Measurements from ENCODE around the gene LAMC1.

Gene LAMC1

GRCh38 chr1:183090391-183091006, 67.3 kb downstream of the LAMC1 start:
- 97% methylated on average over 4 of the region's 5 CpGs for WGBS (ENCODE audit: insufficient coverage)
- ChIA-PET POLR2A (no interaction called here), CTCF (interaction anchor here (0.7 to 2.2 kb wide), 2 partner anchors 11 to 70 kb away, joined by 3 to 7 read pairs; no protein-coding TSS in a partner anchor)
- Histone ChIP-seq H3K27ac (ENCODE audit: insufficient read depth in 1 of 2, low read depth in 1 of 2, low read length in 2 of 2, poor library complexity in 1 of 2, severe bottlenecking in 2 of 2) (no peak overlapping the region), H3K9me3 (ENCODE audit: control extremely low read depth in 1 of 5, control insufficient read depth in 4 of 5, insufficient read depth in 2 of 5, low read depth in 1 of 5, low read length in 4 of 5) (no peaks in the 10 kb centered on the region), H3K36me3 (ENCODE audit: control insufficient read depth in 4 of 4, insufficient read depth in 4 of 4, low read length in 3 of 4) (no peaks in the 10 kb centered on the region), H3K4me3 (ENCODE audit: control insufficient read depth in 1 of 7, extremely low read depth in 1 of 7, insufficient read depth in 4 of 7, low read depth in 2 of 7, low read length in 6 of 7) (no peak overlapping the region), H3K27me3 (replicated peaks in 2 of 5; ENCODE audit: control insufficient read depth in 4 of 5, insufficient read depth in 5 of 5, low read length in 4 of 5) (no peaks in the 10 kb centered on the region), H3K4me1 (ENCODE audit: control extremely low read depth in 1 of 4, control insufficient read depth in 4 of 4, insufficient read depth in 4 of 4, low read length in 3 of 4) (peaks cover 0 to 3% (median 0%) of the 10 kb centered on the region in 4 experiments)
- no peak for DNase-seq

GRCh38 chr1:183091181-183091580, 68.0 kb downstream of the LAMC1 start:
- POLR2A ChIA-PET, result no interaction called here
- no peaks in the 10 kb centered on the region for H3K9me3 ChIP-seq (ENCODE audit: control extremely low read depth in 1 of 5, control insufficient read depth in 4 of 5, insufficient read depth in 2 of 5, low read depth in 1 of 5, low read length in 4 of 5)
- CTCF ChIA-PET, result interaction anchor here (2.2 kb wide), 1 partner anchor 12 kb away, joined by 7 read pairs; no protein-coding TSS in a partner anchor
- H3K27me3 ChIP-seq (replicated peaks in 2 of 5; ENCODE audit: control insufficient read depth in 4 of 5, insufficient read depth in 5 of 5, low read length in 4 of 5), result no peaks in the 10 kb centered on the region
- peaks cover 0 to 3% (median 0%) of the 10 kb centered on the region in 4 experiments for H3K4me1 ChIP-seq (ENCODE audit: control extremely low read depth in 1 of 4, control insufficient read depth in 4 of 4, insufficient read depth in 4 of 4, low read length in 3 of 4)
- no peaks in the 10 kb centered on the region for H3K36me3 ChIP-seq (ENCODE audit: control insufficient read depth in 4 of 4, insufficient read depth in 4 of 4, low read length in 3 of 4)
- DNase-seq, result no peak
- no peak overlapping the region for H3K4me3 ChIP-seq (ENCODE audit: control insufficient read depth in 1 of 7, extremely low read depth in 1 of 7, insufficient read depth in 4 of 7, low read depth in 2 of 7, low read length in 6 of 7)
- no peak overlapping the region for H3K27ac ChIP-seq (ENCODE audit: insufficient read depth in 1 of 2, low read depth in 1 of 2, low read length in 2 of 2, poor library complexity in 1 of 2, severe bottlenecking in 2 of 2)
- WGBS (ENCODE audit: insufficient coverage), result no CpG with 5 or more reads among the region's 2 CpGs

DNA sequence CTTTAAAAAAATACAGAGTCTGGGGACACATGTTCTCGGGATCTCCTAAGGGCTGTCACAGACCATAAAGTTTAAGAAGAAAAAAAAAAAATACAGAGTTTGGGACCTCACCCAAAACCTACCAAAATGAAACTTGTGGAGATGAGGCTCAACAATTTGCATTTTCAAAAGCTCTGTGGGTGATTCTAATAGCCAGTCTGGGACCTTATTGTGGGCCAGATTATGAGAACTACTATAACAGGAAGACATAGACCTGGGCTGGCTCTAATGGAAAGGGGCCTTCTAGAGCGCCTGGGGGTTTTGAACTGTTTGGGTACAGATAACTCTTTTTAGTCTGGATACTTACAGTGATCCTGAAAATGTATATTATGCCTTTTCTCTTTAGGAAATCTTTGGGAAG, 69.1 kb downstream of the LAMC1 start:
- ChIA-PET POLR2A (no interaction called here), CTCF (no interaction called here)
- Histone ChIP-seq H3K9me3 (ENCODE audit: control extremely low read depth in 1 of 5, control insufficient read depth in 4 of 5, insufficient read depth in 2 of 5, low read depth in 1 of 5, low read length in 4 of 5) (no peaks in the 10 kb centered on the region), H3K27ac (ENCODE audit: insufficient read depth in 1 of 2, low read depth in 1 of 2, low read length in 2 of 2, poor library complexity in 1 of 2, severe bottlenecking in 2 of 2) (no peak overlapping the region), H3K4me1 (ENCODE audit: control extremely low read depth in 1 of 4, control insufficient read depth in 4 of 4, insufficient read depth in 4 of 4, low read length in 3 of 4) (peaks cover 0 to 3% (median 0%) of the 10 kb centered on the region in 4 experiments), H3K27me3 (replicated peaks in 2 of 5; ENCODE audit: control insufficient read depth in 4 of 5, insufficient read depth in 5 of 5, low read length in 4 of 5) (no peaks in the 10 kb centered on the region), H3K36me3 (ENCODE audit: control insufficient read depth in 4 of 4, insufficient read depth in 4 of 4, low read length in 3 of 4) (no peaks in the 10 kb centered on the region), H3K4me3 (ENCODE audit: control insufficient read depth in 1 of 7, extremely low read depth in 1 of 7, insufficient read depth in 4 of 7, low read depth in 2 of 7, low read length in 6 of 7) (no peak overlapping the region)
- 100% methylated on average over 2 of the region's 2 CpGs for WGBS (ENCODE audit: insufficient coverage)
- DNase-seq, result no peak

DNA sequence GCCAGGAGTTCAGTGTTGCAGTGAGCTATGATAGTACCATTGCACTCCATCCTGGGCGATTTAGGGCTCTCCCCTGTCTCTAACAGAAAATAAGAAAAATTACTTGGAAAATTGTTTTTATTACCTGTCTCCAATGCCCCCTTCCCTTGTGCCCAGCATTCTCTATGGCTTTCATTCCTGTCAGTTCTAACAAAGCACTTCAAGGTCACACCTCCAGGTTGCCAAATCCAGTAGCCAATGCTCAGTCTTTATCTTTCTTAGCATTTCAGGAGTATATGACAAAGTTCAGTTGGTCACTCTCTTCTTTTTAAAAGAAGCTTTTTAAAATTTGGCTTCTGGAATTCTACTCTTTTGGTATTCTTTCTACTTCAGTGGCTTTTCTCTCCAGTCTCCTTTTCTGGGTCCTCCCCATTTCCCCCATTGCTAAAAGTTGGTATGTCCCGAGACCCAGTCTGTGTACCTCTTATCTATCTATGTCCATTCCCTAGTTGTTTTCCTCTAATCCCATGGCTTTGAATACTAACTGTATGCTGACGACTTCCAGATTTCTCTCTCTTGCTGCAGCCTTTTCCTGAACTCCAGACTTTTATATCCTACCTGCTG, 69.9 kb downstream of the LAMC1 start:
- Histone ChIP-seq H3K9me3 (ENCODE audit: control extremely low read depth in 1 of 5, control insufficient read depth in 4 of 5, insufficient read depth in 2 of 5, low read depth in 1 of 5, low read length in 4 of 5) (no peaks in the 10 kb centered on the region), H3K4me3 (ENCODE audit: control insufficient read depth in 1 of 7, extremely low read depth in 1 of 7, insufficient read depth in 4 of 7, low read depth in 2 of 7, low read length in 6 of 7) (no peak overlapping the region), H3K4me1 (ENCODE audit: control extremely low read depth in 1 of 4, control insufficient read depth in 4 of 4, insufficient read depth in 4 of 4, low read length in 3 of 4) (peaks cover 0 to 3% (median 0%) of the 10 kb centered on the region in 4 experiments), H3K27ac (ENCODE audit: insufficient read depth in 1 of 2, low read depth in 1 of 2, low read length in 2 of 2, poor library complexity in 1 of 2, severe bottlenecking in 2 of 2) (no peak overlapping the region), H3K36me3 (ENCODE audit: control insufficient read depth in 4 of 4, insufficient read depth in 4 of 4, low read length in 3 of 4) (no peaks in the 10 kb centered on the region), H3K27me3 (replicated peaks in 2 of 5; ENCODE audit: control insufficient read depth in 4 of 5, insufficient read depth in 5 of 5, low read length in 4 of 5) (no peaks in the 10 kb centered on the region)
- no peak for DNase-seq
- ChIA-PET POLR2A (no interaction called here), CTCF (no interaction called here)
- 100% methylated on average over 2 of the region's 3 CpGs for WGBS (ENCODE audit: insufficient coverage)

- Histone ChIP-seq H3K4me1 (ENCODE audit: control extremely low read depth in 1 of 4, control insufficient read depth in 4 of 4, insufficient read depth in 4 of 4, low read length in 3 of 4) (peaks cover 0 to 3% (median 0%) of the 10 kb centered on the region in 4 experiments), H3K4me3 (ENCODE audit: control insufficient read depth in 1 of 7, extremely low read depth in 1 of 7, insufficient read depth in 4 of 7, low read depth in 2 of 7, low read length in 6 of 7) (no peak overlapping the region), H3K27me3 (replicated peaks in 2 of 5; ENCODE audit: control insufficient read depth in 4 of 5, insufficient read depth in 5 of 5, low read length in 4 of 5) (no peaks in the 10 kb centered on the region), H3K36me3 (ENCODE audit: control insufficient read depth in 4 of 4, insufficient read depth in 4 of 4, low read length in 3 of 4) (no peaks in the 10 kb centered on the region), H3K9me3 (ENCODE audit: control extremely low read depth in 1 of 5, control insufficient read depth in 4 of 5, insufficient read depth in 2 of 5, low read depth in 1 of 5, low read length in 4 of 5) (no peaks in the 10 kb centered on the region), H3K27ac (ENCODE audit: insufficient read depth in 1 of 2, low read depth in 1 of 2, low read length in 2 of 2, poor library complexity in 1 of 2, severe bottlenecking in 2 of 2) (no peak overlapping the region)
- POLR2A ChIA-PET, result no interaction called here
- WGBS (ENCODE audit: insufficient coverage), result 100% methylated on average over 1 of the region's 1 CpG
- no peak for DNase-seq
- CTCF ChIA-PET, result no interaction called here
These were observed 70.6 kb downstream of the LAMC1 start for GRCh38 chr1:183093786-183094298.

- Histone ChIP-seq H3K9me3 (ENCODE audit: control extremely low read depth in 1 of 5, control insufficient read depth in 4 of 5, insufficient read depth in 2 of 5, low read depth in 1 of 5, low read length in 4 of 5) (no peaks in the 10 kb centered on the region), H3K27ac (ENCODE audit: insufficient read depth in 1 of 2, low read depth in 1 of 2, low read length in 2 of 2, poor library complexity in 1 of 2, severe bottlenecking in 2 of 2) (no peak overlapping the region), H3K4me3 (ENCODE audit: control insufficient read depth in 1 of 7, extremely low read depth in 1 of 7, insufficient read depth in 4 of 7, low read depth in 2 of 7, low read length in 6 of 7) (no peak overlapping the region), H3K27me3 (replicated peaks in 2 of 5; ENCODE audit: control insufficient read depth in 4 of 5, insufficient read depth in 5 of 5, low read length in 4 of 5) (no peaks in the 10 kb centered on the region), H3K36me3 (ENCODE audit: control insufficient read depth in 4 of 4, insufficient read depth in 4 of 4, low read length in 3 of 4) (no peaks in the 10 kb centered on the region), H3K4me1 (ENCODE audit: control extremely low read depth in 1 of 4, control insufficient read depth in 4 of 4, insufficient read depth in 4 of 4, low read length in 3 of 4) (peaks cover 0 to 3% (median 0%) of the 10 kb centered on the region in 4 experiments)
- DNase-seq, result no peak
- ChIA-PET CTCF (no interaction called here), POLR2A (no interaction called here)
- WGBS (ENCODE audit: insufficient coverage), result 41% methylated on average over 2 of the region's 2 CpGs
These were observed 71.1 kb downstream of the LAMC1 start for GRCh38 chr1:183094351-183094750.

- DNase-seq, result no peak
- ChIA-PET CTCF (no interaction called here), POLR2A (no interaction called here)
- WGBS (ENCODE audit: insufficient coverage), result no CpG with 5 or more reads among the region's 2 CpGs
- Histone ChIP-seq H3K9me3 (ENCODE audit: control extremely low read depth in 1 of 5, control insufficient read depth in 4 of 5, insufficient read depth in 2 of 5, low read depth in 1 of 5, low read length in 4 of 5) (no peaks in the 10 kb centered on the region), H3K27ac (ENCODE audit: insufficient read depth in 1 of 2, low read depth in 1 of 2, low read length in 2 of 2, poor library complexity in 1 of 2, severe bottlenecking in 2 of 2) (no peak overlapping the region), H3K4me3 (ENCODE audit: control insufficient read depth in 1 of 7, extremely low read depth in 1 of 7, insufficient read depth in 4 of 7, low read depth in 2 of 7, low read length in 6 of 7) (no peak overlapping the region), H3K27me3 (replicated peaks in 2 of 5; ENCODE audit: control insufficient read depth in 4 of 5, insufficient read depth in 5 of 5, low read length in 4 of 5) (no peaks in the 10 kb centered on the region), H3K4me1 (ENCODE audit: control extremely low read depth in 1 of 4, control insufficient read depth in 4 of 4, insufficient read depth in 4 of 4, low read length in 3 of 4) (peaks cover 0 to under 1% (median 0%) of the 10 kb centered on the region in 4 experiments), H3K36me3 (ENCODE audit: control insufficient read depth in 4 of 4, insufficient read depth in 4 of 4, low read length in 3 of 4) (no peaks in the 10 kb centered on the region)
These were observed 73.1 kb downstream of the LAMC1 start for GRCh38 chr1:183096351-183096750.
